Nephron (organoid): ENCODE data around the gene CCDC3.
"Not testable (repeated sequence)": the region's sequence is repeated elsewhere in the genome, so short reads cannot be mapped to it uniquely, and the experiment has no call there.

Experiments
- H3K27ac Mint-ChIP-seq, 3 experiments: 2 replicates each; pipeline ENCODE4 v1.8.0; 2020; ENCODE audit warnings: mixed read lengths in 3 of 3, mild to moderate bottlenecking in 2 of 3, moderate library complexity in 1 of 3
- H3K27me3 Mint-ChIP-seq: 2 replicates; pipeline ENCODE4 v1.8.0; 2021; ENCODE audit warnings: low read depth, mild to moderate bottlenecking, moderate library complexity, mixed read lengths
- H3K36me3 Mint-ChIP-seq: 2 replicates; pipeline ENCODE4 v1.8.0; 2020; ENCODE audit warnings: low read depth, mixed read lengths
- H3K4me1 Mint-ChIP-seq: 2 replicates; pipeline ENCODE4 v1.8.0; 2020; ENCODE audit warnings: mixed read lengths
- H3K4me3 Mint-ChIP-seq, 3 experiments: 2 replicates each; pipeline ENCODE4 v1.8.0; 2020; ENCODE audit warnings: mild to moderate bottlenecking in 3 of 3, mixed read lengths in 3 of 3, moderate library complexity in 2 of 3
- H3K9me3 Mint-ChIP-seq: 2 replicates; pipeline ENCODE4 v1.8.0; 2020; ENCODE audit warnings: mixed read lengths
- TF ChIP-seq, protein P1 (sequence below), 3 experiments: fragments of 200-600 bp; sonication (generic); IDR thresholded peaks; one replicate each; pipeline ENCODE4 v1.5.0; 2021; ENCODE audit warnings: antibody characterized with exemption in 3 of 3; ENCODE audit not compliant: unreplicated experiment in 3 of 3

Gene CCDC3

DNA sequence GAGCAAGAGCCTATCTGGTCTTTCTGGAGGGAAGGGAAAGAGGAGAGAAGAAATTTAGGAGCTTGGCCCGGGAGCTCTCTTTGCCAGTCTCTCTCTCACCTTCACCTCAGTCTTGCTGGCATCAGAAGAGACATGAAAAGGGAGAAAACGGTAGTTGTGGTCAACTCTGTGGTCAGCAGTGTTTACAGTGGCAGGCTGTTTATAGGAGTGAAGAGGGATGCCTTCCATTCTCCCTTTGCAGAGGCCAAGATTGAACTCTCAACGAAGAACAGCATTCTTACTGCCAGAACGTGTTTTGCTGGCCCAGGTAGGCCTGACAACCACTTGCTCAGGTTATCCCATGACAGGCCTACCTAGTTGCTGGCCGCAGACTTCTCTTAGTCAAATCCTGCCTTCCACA lies 133.3 kb downstream of the CCDC3 start:
- Mint-ChIP-seq H3K4me1 (peaks cover 12% of the 10 kb centered on the region), H3K27ac (no peak overlapping the region), H3K36me3 (no peaks in the 10 kb centered on the region), H3K4me3 (no peak overlapping the region), H3K9me3 (peaks cover 5% of the 10 kb centered on the region), H3K27me3 (no peaks in the 10 kb centered on the region)
- TF ChIP-seq, protein P1, sequence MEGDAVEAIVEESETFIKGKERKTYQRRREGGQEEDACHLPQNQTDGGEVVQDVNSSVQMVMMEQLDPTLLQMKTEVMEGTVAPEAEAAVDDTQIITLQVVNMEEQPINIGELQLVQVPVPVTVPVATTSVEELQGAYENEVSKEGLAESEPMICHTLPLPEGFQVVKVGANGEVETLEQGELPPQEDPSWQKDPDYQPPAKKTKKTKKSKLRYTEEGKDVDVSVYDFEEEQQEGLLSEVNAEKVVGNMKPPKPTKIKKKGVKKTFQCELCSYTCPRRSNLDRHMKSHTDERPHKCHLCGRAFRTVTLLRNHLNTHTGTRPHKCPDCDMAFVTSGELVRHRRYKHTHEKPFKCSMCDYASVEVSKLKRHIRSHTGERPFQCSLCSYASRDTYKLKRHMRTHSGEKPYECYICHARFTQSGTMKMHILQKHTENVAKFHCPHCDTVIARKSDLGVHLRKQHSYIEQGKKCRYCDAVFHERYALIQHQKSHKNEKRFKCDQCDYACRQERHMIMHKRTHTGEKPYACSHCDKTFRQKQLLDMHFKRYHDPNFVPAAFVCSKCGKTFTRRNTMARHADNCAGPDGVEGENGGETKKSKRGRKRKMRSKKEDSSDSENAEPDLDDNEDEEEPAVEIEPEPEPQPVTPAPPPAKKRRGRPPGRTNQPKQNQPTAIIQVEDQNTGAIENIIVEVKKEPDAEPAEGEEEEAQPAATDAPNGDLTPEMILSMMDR (IDR thresholded peaks at IDR 0.05; ENCODE audit: unreplicated experiment in 3 of 3) = no peak

DNA sequence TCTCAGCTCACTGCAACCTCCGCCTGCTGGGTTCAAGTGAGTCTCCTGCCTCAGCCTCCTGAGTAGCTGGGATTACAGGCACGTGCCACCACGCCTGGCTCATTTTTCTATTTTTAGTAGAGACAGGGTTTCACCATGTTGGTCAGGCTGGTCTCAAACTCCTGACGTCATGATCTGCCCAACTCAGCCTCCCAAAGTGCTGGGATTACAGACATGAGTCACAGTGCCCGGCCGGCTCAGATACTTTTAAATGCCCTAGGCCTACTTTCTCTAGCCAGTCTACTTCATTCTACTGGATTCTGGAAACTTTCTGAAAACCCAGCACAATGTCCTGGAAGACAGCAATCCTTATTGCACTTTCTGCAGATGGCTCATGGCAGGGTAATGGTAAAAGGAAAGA lies 136.0 kb downstream of the CCDC3 start:
- H3K4me3 Mint-ChIP-seq, H3K27me3 Mint-ChIP-seq, H3K36me3 Mint-ChIP-seq, H3K4me1 Mint-ChIP-seq, H3K27ac Mint-ChIP-seq: not testable (repeated sequence)
- peaks cover 14% of the 10 kb centered on the region for H3K9me3 Mint-ChIP-seq

DNA sequence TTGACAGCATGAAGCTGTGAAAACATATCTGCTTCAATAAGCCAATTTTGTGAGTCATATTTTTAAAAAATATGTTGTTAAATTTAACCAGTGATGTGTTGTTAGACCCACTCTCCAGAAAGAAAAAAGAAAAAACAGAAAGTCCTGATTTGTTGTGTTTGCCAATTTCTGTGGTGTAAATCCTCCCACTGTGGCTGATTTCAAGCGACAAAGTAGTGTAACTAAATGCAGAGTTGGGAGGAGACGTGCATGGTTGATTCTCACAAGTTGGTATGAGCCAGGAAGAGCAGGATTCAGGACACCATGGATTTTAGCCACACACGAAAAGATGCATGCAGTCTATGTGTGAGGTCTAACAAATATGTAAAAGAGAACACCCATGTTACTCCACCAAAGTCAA lies 139.1 kb downstream of the CCDC3 start:
- H3K9me3 Mint-ChIP-seq = peaks cover 31% of the 10 kb centered on the region
- no peak overlapping the region for H3K4me3 Mint-ChIP-seq
- H3K27me3 Mint-ChIP-seq = peaks cover 4% of the 10 kb centered on the region
- TF ChIP-seq, protein P1 (IDR thresholded peaks at IDR 0.05; ENCODE audit: unreplicated experiment in 3 of 3) = no peak
- no peaks in the 10 kb centered on the region for H3K4me1 Mint-ChIP-seq
- no peaks in the 10 kb centered on the region for H3K36me3 Mint-ChIP-seq
- no peak overlapping the region for H3K27ac Mint-ChIP-seq

DNA sequence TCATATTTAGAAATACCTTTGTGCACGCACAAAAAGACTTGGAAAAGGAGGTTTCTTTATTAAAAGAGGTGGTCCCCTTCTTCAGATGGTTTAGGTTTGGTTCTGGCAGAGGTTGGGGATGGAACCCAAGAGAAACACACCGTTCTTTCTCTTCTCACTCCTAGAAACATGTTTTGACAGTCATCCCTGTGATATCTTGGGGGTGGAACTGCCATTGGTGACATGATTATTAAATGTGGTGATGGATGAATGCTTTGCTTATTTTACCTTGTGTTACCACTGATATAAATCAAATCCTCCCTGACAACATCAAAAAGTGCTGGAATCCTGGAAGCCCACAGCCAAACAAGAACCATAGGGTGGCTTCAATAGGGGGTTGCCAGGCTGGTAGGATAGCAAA lies 146.5 kb downstream of the CCDC3 start:
- no peaks in the 10 kb centered on the region for H3K36me3 Mint-ChIP-seq
- H3K9me3 Mint-ChIP-seq = peaks cover 28% of the 10 kb centered on the region
- H3K4me1 Mint-ChIP-seq = peaks cover 4% of the 10 kb centered on the region
- TF ChIP-seq, protein P1 (IDR thresholded peaks at IDR 0.05; ENCODE audit: unreplicated experiment in 3 of 3) = no peak
- H3K27ac Mint-ChIP-seq = no peak overlapping the region
- H3K27me3 Mint-ChIP-seq = no peaks in the 10 kb centered on the region
- H3K4me3 Mint-ChIP-seq = no peak overlapping the region

DNA sequence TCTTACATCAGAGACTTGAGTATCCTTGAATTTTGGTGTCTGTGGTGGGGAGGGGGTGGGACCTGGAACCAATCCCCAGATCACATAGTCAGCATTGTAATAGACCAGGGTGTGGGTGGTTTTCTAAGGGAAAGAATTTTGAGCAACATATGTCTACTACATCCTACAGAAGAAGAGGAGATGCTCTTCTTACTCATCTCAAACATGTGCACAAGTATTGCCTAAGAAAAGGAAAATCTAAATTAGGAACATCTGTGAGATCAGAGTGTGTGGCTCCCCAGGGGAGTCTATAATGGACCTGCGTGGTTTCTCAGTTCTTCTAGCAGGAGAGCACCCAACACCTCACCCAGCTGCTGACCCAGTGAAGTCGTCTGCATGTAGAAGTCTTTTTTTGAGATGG lies 148.8 kb downstream of the CCDC3 start:
- H3K4me3 Mint-ChIP-seq = no peak overlapping the region

DNA sequence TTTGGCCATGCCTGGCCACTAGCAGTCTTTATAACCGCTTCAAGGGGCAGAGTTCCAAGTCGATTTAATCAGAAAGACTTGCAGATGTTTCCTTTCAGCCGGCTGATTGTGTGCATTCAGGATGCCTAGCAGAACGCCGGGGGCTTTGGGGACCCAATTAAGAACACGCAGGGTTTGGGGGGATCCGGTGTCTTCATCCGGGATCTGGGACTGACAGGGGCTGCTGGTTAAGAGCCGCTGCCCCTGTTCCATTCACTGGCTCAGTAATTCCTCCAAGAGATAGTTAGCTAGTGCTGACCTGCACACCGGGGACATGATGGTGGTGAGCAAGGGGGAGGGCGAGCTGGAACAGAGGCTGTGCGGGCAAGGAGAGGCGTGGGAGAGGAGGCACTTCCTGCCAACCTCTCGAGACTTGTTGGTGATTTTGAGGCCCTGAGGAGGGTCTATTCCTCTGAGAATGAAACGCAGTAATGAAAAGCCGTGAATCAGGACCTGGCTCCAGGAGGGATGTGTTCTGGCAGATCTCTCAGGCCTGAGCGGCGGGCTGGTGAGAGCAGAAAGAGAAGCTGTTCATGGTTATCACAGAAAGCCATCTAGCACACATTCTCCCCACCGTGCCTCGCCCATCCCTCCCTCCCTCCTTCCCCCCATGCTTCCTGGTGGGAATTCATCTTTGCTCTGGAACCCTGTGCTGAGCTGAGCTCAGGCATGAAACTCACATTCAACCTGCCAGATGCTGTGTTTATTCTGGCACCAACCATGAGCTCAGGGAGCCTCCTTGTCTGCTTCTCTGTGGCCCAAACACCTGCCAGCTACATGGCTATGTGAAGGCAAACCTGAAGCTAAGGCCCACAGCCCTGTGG lies 152.0 kb downstream of the CCDC3 start:
- H3K27ac Mint-ChIP-seq = peak overlapping the region; percentile 51 to 93 (median 75)
- no peaks in the 10 kb centered on the region for H3K27me3 Mint-ChIP-seq
- TF ChIP-seq, protein P1 (IDR thresholded peaks at IDR 0.05; ENCODE audit: unreplicated experiment in 3 of 3) = no peak
- H3K9me3 Mint-ChIP-seq = peaks cover 2% of the 10 kb centered on the region
- H3K4me3 Mint-ChIP-seq = peak overlapping the region in 2 of 3 experiments; percentile 8 to 31
- H3K36me3 Mint-ChIP-seq = no peaks in the 10 kb centered on the region
- peaks cover 44% of the 10 kb centered on the region for H3K4me1 Mint-ChIP-seq

More for the DNA sequence above, 148.8 kb downstream of the CCDC3 start:
- peaks cover 21% of the 10 kb centered on the region for H3K4me1 Mint-ChIP-seq
- H3K36me3 Mint-ChIP-seq = no peaks in the 10 kb centered on the region
- TF ChIP-seq, protein P1 (IDR thresholded peaks at IDR 0.05; ENCODE audit: unreplicated experiment in 3 of 3) = no peak
- no peaks in the 10 kb centered on the region for H3K27me3 Mint-ChIP-seq
- no peak overlapping the region for H3K27ac Mint-ChIP-seq
- peaks cover 14% of the 10 kb centered on the region for H3K9me3 Mint-ChIP-seq
